ENCODE data around the gene GJC2.

GRCh38 chr1:228165372-228166169 lies 15.8 kb downstream of the GJC2 start, which contains the start of gene IBA57:
- TF ChIP-seq CTCF (IDR thresholded peaks at IDR 0.05; ENCODE audit: low read length) (peak; percentile 88), EZH2phosphoT487 (IDR thresholded peaks at IDR 0.05; ENCODE audit: low read length) (no peak)
